ENCODE data around the gene NWD2. TPM values are rescaled to one million over a fixed set of nuclear protein-coding genes. Genes with fewer than 3 reads are reported as not detected.

The NWD2 gene
- total RNA-seq, 3 donors from 2014 or later, result not detected

GRCh38 chr4:37450309-37450708 is 205.8 kb downstream of the NWD2 start:
- no peaks in the 10 kb centered on the region for H3K9me3 Mint-ChIP-seq
- H3K27me3 Mint-ChIP-seq (ENCODE audit: low read depth), result peaks cover 35% of the 10 kb centered on the region
- ATAC-seq (no peak), DNase-seq (no peak)
- peaks cover 11% of the 10 kb centered on the region for H3K4me1 Mint-ChIP-seq (ENCODE audit: low read depth)
- no peaks in the 10 kb centered on the region for H3K36me3 Mint-ChIP-seq (ENCODE audit: insufficient read depth)
- no peak overlapping the region for H3K4me3 Mint-ChIP-seq

- ATAC-seq (no peak), DNase-seq (no peak)
- no peaks in the 10 kb centered on the region for H3K36me3 Mint-ChIP-seq (ENCODE audit: insufficient read depth)
- H3K27me3 Mint-ChIP-seq (ENCODE audit: low read depth), result peaks cover 41% of the 10 kb centered on the region
- H3K4me3 Mint-ChIP-seq, result no peak overlapping the region
- H3K9me3 Mint-ChIP-seq, result no peaks in the 10 kb centered on the region
- H3K4me1 Mint-ChIP-seq (ENCODE audit: low read depth), result peaks cover 11% of the 10 kb centered on the region
Measured at GRCh38 chr4:37450911-37451310, 206.4 kb downstream of the NWD2 start.

GRCh38 chr4:37451656-37452055 is 207.1 kb downstream of the NWD2 start:
- DNase-seq (no peak), ATAC-seq (no peak)
- Mint-ChIP-seq H3K9me3 (no peaks in the 10 kb centered on the region), H3K4me3 (no peak overlapping the region), H3K4me1 (ENCODE audit: low read depth) (peaks cover 11% of the 10 kb centered on the region), H3K36me3 (ENCODE audit: insufficient read depth) (no peaks in the 10 kb centered on the region), H3K27me3 (ENCODE audit: low read depth) (peaks cover 49% of the 10 kb centered on the region)

DNA sequence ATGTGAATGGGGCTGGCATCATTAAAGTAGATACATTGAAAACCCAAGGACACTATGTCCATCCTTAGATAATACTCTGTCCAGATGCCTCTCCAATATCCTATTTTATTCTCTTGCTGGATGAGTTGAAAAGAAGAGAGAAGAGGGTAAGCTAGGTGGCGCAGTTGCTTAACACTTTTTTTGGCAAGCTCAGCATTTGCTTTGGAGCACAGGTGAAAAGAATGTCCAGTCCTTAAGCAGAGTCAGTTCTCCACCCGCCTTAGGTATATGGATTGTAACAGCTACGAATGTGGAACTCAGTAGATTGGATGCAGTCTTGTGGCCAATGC is 208.4 kb downstream of the NWD2 start:
- no peaks in the 10 kb centered on the region for H3K9me3 Mint-ChIP-seq
- H3K36me3 Mint-ChIP-seq (ENCODE audit: insufficient read depth), result no peaks in the 10 kb centered on the region
- peak; percentile 5 for DNase-seq
- peaks cover 11% of the 10 kb centered on the region for H3K4me1 Mint-ChIP-seq (ENCODE audit: low read depth)
- peak; percentile 33 to 42 for ATAC-seq
- peak overlapping the region; percentile 54 for H3K4me3 Mint-ChIP-seq
- H3K27me3 Mint-ChIP-seq (ENCODE audit: low read depth), result peaks cover 49% of the 10 kb centered on the region

GRCh38 chr4:37453281-37453998 is 208.9 kb downstream of the NWD2 start:
- Mint-ChIP-seq H3K4me3 (peak overlapping the region; percentile 54), H3K4me1 (ENCODE audit: low read depth) (peaks cover 11% of the 10 kb centered on the region), H3K36me3 (ENCODE audit: insufficient read depth) (no peaks in the 10 kb centered on the region), H3K27me3 (ENCODE audit: low read depth) (peaks cover 49% of the 10 kb centered on the region), H3K9me3 (no peaks in the 10 kb centered on the region)
- ATAC-seq, result peak; percentile 95 to 97
- DNase-seq, result peak; percentile 34

DNA sequence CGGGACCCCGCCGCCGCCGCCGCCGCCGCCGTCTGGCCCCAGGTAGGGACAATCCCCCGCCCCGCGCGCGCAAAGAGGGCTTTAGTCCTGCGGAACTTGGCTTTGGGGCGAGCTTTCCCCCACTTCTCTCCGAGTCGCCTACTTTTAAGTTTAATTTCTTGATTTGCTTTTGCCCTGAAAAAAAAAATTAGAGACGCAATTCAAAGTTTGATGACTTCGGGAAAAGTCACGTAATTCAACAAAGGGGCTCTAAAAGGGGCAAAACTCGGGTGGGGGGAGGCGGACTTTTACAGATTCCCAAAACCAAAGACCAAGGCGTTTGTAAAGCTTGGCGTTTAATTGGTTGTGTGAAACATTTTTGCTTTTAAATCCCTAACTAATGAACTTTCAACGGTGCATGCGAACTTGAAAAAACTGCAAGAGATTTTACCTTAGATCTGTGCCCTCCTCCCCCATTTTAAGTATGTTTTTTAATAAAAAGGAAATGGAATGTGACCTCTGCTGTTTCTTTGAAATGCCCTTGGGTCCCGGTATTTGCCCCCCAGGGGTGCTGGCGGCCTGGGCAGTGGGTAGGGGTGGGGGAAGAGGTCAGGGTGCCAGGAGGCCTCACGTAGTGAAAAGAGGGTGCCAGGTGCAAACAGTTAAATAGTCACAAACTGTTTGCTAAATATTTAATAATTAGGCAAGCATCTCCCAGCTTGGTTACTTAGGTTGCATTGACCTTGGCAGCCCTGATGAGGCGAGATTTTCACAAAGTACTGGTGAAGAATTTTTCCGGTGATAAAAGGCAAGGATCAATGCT is 209.7 kb downstream of the NWD2 start:
- Mint-ChIP-seq H3K4me3 (peak overlapping the region; percentile 9), H3K4me1 (ENCODE audit: low read depth) (peaks cover 11% of the 10 kb centered on the region), H3K36me3 (ENCODE audit: insufficient read depth) (no peaks in the 10 kb centered on the region), H3K9me3 (no peaks in the 10 kb centered on the region), H3K27me3 (ENCODE audit: low read depth) (peaks cover 49% of the 10 kb centered on the region)
- no peak for DNase-seq
- no peak for ATAC-seq

- Mint-ChIP-seq H3K4me3 (no peak overlapping the region), H3K36me3 (ENCODE audit: insufficient read depth) (no peaks in the 10 kb centered on the region), H3K4me1 (ENCODE audit: low read depth) (peaks cover 11% of the 10 kb centered on the region), H3K27me3 (ENCODE audit: low read depth) (peaks cover 47% of the 10 kb centered on the region), H3K9me3 (no peaks in the 10 kb centered on the region)
- DNase-seq (no peak), ATAC-seq (no peak)
Measured at GRCh38 chr4:37455301-37456131, 211.0 kb downstream of the NWD2 start.

- no peaks in the 10 kb centered on the region for H3K4me1 Mint-ChIP-seq (ENCODE audit: low read depth)
- no peaks in the 10 kb centered on the region for H3K36me3 Mint-ChIP-seq (ENCODE audit: insufficient read depth)
- H3K9me3 Mint-ChIP-seq, result no peaks in the 10 kb centered on the region
- DNase-seq (no peak), ATAC-seq (no peak)
- H3K4me3 Mint-ChIP-seq, result no peak overlapping the region
- peaks cover 14% of the 10 kb centered on the region for H3K27me3 Mint-ChIP-seq (ENCODE audit: low read depth)
Measured at GRCh38 chr4:37461801-37462200, 217.3 kb downstream of the NWD2 start.

DNA sequence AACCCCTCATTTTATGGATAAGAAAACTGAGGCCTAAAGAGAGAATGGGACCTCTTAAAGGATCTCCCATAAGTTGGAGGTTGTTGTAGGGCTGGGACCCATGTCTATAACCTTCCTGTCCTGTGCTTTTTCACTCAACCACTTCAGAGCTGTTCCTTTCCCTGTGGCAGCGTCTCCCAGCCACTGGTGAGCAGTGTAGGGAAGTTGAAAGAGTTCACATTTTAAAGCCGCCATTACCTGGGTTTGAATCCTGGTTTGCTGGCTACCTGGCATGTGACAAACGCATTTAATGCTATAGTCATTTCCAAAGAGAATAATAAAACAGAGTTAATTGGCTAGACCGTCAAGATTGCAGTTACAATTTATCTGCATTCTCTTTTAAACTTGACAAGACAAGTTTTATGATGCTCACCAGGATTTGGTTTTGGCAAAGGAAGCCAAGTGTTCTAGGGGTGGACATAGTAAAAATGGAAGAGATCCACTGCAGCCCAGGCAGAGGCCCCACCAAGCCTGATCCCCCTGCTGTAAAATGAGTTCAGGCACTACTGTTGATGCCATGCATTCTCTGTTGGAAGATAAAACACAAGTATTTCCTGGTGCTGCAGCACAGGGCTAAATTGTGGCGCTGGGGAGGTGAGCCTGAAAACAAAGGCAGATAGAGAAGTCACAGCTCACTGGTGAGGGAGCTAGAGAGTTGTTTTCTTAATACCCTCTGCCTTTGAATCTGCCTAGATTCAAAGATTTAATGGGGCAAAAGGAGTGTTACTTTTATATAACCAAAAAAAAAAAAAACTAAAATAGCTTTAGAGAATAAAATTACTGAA is 218.7 kb downstream of the NWD2 start:
- Mint-ChIP-seq H3K4me1 (ENCODE audit: low read depth) (no peaks in the 10 kb centered on the region), H3K9me3 (no peaks in the 10 kb centered on the region), H3K36me3 (ENCODE audit: insufficient read depth) (no peaks in the 10 kb centered on the region), H3K27me3 (ENCODE audit: low read depth) (peaks cover 14% of the 10 kb centered on the region), H3K4me3 (no peak overlapping the region)
- DNase-seq, result no peak
- no peak for ATAC-seq

- Mint-ChIP-seq H3K27me3 (ENCODE audit: low read depth) (peaks cover 14% of the 10 kb centered on the region), H3K9me3 (no peaks in the 10 kb centered on the region)
Measured at GRCh38 chr4:37464373-37465128, 220.0 kb downstream of the NWD2 start.

GRCh38 chr4:37465296-37465695 is 220.8 kb downstream of the NWD2 start:
- ATAC-seq, result no peak
- no peak for DNase-seq
- H3K4me1 Mint-ChIP-seq (ENCODE audit: low read depth), result no peaks in the 10 kb centered on the region
- no peak overlapping the region for H3K4me3 Mint-ChIP-seq
- H3K27me3 Mint-ChIP-seq (ENCODE audit: low read depth), result peaks cover 12% of the 10 kb centered on the region
- no peaks in the 10 kb centered on the region for H3K36me3 Mint-ChIP-seq (ENCODE audit: insufficient read depth)
- no peaks in the 10 kb centered on the region for H3K9me3 Mint-ChIP-seq

More at GRCh38 chr4:37464373-37465128, 220.0 kb downstream of the NWD2 start:
- no peaks in the 10 kb centered on the region for H3K36me3 Mint-ChIP-seq (ENCODE audit: insufficient read depth)
- ATAC-seq (no peak), DNase-seq (no peak)
- H3K4me3 Mint-ChIP-seq, result no peak overlapping the region
- H3K4me1 Mint-ChIP-seq (ENCODE audit: low read depth), result no peaks in the 10 kb centered on the region

DNA sequence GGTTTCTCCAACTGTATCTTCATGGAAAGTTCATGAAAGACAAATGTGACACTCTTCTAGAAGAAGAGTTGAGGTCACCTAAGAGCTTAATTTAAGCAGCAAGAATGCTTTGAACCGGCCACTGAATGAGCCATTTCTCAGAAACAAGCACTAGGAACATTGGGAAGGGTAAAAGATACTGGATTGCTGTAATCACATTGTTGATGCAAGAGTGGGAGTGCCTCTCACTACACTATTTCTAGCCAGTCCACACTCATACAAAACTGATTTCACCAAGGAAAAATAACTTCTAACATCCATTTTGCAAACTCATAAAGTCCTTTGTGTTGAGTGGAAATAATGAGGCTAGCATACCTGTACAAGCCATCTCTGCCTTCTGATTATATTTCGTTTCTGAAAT is 221.3 kb downstream of the NWD2 start:
- H3K27me3 Mint-ChIP-seq (ENCODE audit: low read depth), result peaks cover 8% of the 10 kb centered on the region
- no peaks in the 10 kb centered on the region for H3K4me1 Mint-ChIP-seq (ENCODE audit: low read depth)
- H3K36me3 Mint-ChIP-seq (ENCODE audit: insufficient read depth), result no peaks in the 10 kb centered on the region
- no peak overlapping the region for H3K4me3 Mint-ChIP-seq
- no peak for ATAC-seq
- DNase-seq, result no peak
- no peaks in the 10 kb centered on the region for H3K9me3 Mint-ChIP-seq

GRCh38 chr4:37467223-37467622 is 222.7 kb downstream of the NWD2 start:
- ATAC-seq (no peak), DNase-seq (no peak)
- H3K9me3 Mint-ChIP-seq, result no peaks in the 10 kb centered on the region
- peaks cover 7% of the 10 kb centered on the region for H3K27me3 Mint-ChIP-seq (ENCODE audit: low read depth)
- no peaks in the 10 kb centered on the region for H3K4me1 Mint-ChIP-seq (ENCODE audit: low read depth)
- no peaks in the 10 kb centered on the region for H3K36me3 Mint-ChIP-seq (ENCODE audit: insufficient read depth)
- no peak overlapping the region for H3K4me3 Mint-ChIP-seq
